Peyer's patch (tissue), 4 donors: Measurements from ENCODE around the gene ZNF181.

Experiments used
- CTCF ChIP-seq, 6 experiments: fragments of 450-650 bp in 4 of 6; fragments of 200-600 bp in 2 of 6; sonication (generic) in 1 of 6; IDR thresholded peaks; one replicate each; pipeline ENCODE4 v1.5.1; 2017 to 2019; ENCODE audit warnings: antibody characterized with exemption in 6 of 6, mild to moderate bottlenecking in 3 of 6, moderate library complexity in 1 of 6
- POLR2A ChIP-seq, 2 donors: fragments of 450-650 bp; IDR thresholded peaks; one replicate each; pipeline ENCODE4 v1.5.1; 2017; ENCODE audit warnings: antibody characterized with exemption in 2 of 2, mild to moderate bottlenecking in 2 of 2, moderate library complexity in 2 of 2

- TF ChIP-seq CTCF (IDR thresholded peaks at IDR 0.05) (no peak), POLR2A (IDR thresholded peaks at IDR 0.05) (no peak)
Measured at GRCh38 chr19:34786236-34786635, 52.2 kb downstream of the ZNF181 start.
